ENCODE measurements around the gene DCLK1. TPM values are rescaled to one million over a fixed set of nuclear protein-coding genes. Genes with fewer than 3 reads are reported as not detected.
"Not testable (repeated sequence)": the region's sequence is repeated elsewhere in the genome, so short reads cannot be mapped to it uniquely, and the experiment has no call there.

The DCLK1 gene
- total RNA-seq, 3 donors from 2014 or later (not counting 1 experiment from before 2014, with no cell fraction given): not detected

GRCh38 chr13:36076211-36076610, 55.0 kb downstream of the DCLK1 start:
- ATAC-seq (no peak), DNase-seq (no peak)
- H3K27me3 ChIP-seq (ENCODE audit: control insufficient read depth, insufficient read depth, low read length): no peaks in the 10 kb centered on the region
- intact Hi-C loops (cut with micrococcal nuclease): no loop called here
- no peaks in the 10 kb centered on the region for H3K4me1 Mint-ChIP-seq
- H3K4me1 ChIP-seq (ENCODE audit: control insufficient read depth, insufficient read depth, low read length): no peaks in the 10 kb centered on the region
- no peaks in the 10 kb centered on the region for H3K9me3 ChIP-seq (ENCODE audit: control insufficient read depth, insufficient read depth, low read length)
- TF ChIP-seq, protein P1, sequence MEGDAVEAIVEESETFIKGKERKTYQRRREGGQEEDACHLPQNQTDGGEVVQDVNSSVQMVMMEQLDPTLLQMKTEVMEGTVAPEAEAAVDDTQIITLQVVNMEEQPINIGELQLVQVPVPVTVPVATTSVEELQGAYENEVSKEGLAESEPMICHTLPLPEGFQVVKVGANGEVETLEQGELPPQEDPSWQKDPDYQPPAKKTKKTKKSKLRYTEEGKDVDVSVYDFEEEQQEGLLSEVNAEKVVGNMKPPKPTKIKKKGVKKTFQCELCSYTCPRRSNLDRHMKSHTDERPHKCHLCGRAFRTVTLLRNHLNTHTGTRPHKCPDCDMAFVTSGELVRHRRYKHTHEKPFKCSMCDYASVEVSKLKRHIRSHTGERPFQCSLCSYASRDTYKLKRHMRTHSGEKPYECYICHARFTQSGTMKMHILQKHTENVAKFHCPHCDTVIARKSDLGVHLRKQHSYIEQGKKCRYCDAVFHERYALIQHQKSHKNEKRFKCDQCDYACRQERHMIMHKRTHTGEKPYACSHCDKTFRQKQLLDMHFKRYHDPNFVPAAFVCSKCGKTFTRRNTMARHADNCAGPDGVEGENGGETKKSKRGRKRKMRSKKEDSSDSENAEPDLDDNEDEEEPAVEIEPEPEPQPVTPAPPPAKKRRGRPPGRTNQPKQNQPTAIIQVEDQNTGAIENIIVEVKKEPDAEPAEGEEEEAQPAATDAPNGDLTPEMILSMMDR (IDR thresholded peaks at IDR 0.05): no peak
- H3K4me3 Mint-ChIP-seq: no peak overlapping the region
- peaks cover 9 to 19% of the 10 kb centered on the region in 2 donors for H3K9me3 Mint-ChIP-seq
- no peak overlapping the region for H3K27ac Mint-ChIP-seq
- H3K27me3 Mint-ChIP-seq (ENCODE audit: low read depth in 2 of 2): no peaks in the 10 kb centered on the region
- no peak overlapping the region for H3K27ac ChIP-seq (ENCODE audit: low read length)
- H3K36me3 ChIP-seq (ENCODE audit: control insufficient read depth, insufficient read depth, low read length): no peaks in the 10 kb centered on the region
- no peaks in the 10 kb centered on the region for H3K36me3 Mint-ChIP-seq
- H3K4me3 ChIP-seq (ENCODE audit: low read length): no peak overlapping the region

DNA sequence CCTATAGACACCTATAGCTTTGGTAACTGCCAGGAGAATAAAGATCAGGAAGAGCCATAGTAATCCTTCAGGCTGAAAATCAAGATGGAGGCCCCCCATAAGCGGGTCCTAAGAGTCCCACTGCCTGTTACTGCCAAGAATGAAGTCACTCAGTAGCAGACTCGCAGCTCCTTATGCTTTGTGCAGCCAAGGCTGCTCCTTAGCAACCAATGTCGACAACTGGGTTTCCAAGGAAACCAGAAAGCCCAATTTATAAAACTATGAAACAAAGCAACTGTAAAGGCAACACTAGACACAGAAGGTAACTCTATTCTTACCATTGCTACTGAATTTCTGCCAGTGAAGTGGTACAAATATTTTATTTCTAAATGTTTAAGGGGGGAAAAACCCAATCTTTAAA, 56.5 kb downstream of the DCLK1 start:
- ATAC-seq: no peak
- H3K4me1 ChIP-seq (ENCODE audit: control insufficient read depth, insufficient read depth, low read length): no peaks in the 10 kb centered on the region
- intact Hi-C loops (cut with micrococcal nuclease): no loop called here
- H3K27me3 ChIP-seq (ENCODE audit: control insufficient read depth, insufficient read depth, low read length): no peaks in the 10 kb centered on the region
- no peak for DNase-seq
- TF ChIP-seq, protein P1 (IDR thresholded peaks at IDR 0.05): no peak
- H3K27ac ChIP-seq (ENCODE audit: low read length): no peak overlapping the region
- no peak overlapping the region for H3K4me3 ChIP-seq (ENCODE audit: low read length)
- Mint-ChIP-seq H3K4me1 (no peaks in the 10 kb centered on the region), H3K27ac (no peak overlapping the region), H3K4me3 (no peak overlapping the region), H3K36me3 (no peaks in the 10 kb centered on the region), H3K27me3 (ENCODE audit: low read depth in 2 of 2) (no peaks in the 10 kb centered on the region), H3K9me3 (peaks cover 6 to 16% of the 10 kb centered on the region in 2 donors)
- no peaks in the 10 kb centered on the region for H3K36me3 ChIP-seq (ENCODE audit: control insufficient read depth, insufficient read depth, low read length)
- H3K9me3 ChIP-seq (ENCODE audit: control insufficient read depth, insufficient read depth, low read length): no peaks in the 10 kb centered on the region
- whole genome bisulfite sequencing (ENCODE audit: insufficient coverage): 82% methylated on average over 3 of the region's 3 CpGs

DNA sequence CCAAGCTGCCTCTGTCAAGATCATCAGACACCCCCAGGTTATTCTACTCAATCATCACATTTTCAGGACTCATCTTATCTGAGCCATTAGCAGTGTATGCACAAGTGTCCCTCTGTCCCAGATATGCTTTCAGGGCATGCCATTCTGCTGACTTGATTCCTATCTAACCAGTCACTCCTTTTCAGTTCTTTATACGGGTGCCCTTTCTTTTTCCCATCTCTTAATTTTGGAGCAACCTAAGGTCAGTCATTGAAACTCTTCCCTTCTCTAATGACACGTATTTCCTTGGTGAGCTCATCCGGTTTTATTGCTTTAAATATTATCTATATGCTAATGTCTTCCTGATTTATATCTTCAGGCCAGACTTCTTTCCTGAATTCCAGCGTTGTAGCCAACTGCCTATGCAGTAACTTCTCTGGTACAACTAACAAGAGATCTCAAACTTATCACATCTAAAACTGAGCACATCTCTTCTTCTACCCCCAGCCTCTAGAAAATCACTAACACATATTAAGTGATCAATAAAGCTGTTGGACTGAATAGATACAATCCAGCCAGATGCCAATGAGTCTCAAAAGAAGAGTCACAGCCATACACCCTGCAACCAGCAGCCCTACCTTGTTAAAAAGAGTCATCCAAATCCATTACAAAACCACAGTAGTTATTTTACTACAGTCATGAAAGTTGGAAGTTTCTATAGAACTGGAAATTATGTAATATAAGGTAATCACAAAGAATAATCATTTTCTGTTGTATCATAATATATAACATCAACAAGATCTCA, 58.8 kb downstream of the DCLK1 start:
- Mint-ChIP-seq H3K4me1 (no peaks in the 10 kb centered on the region), H3K36me3 (no peaks in the 10 kb centered on the region), H3K27ac (no peak overlapping the region), H3K9me3 (peaks cover 5 to 14% of the 10 kb centered on the region in 2 donors), H3K4me3 (no peak overlapping the region), H3K27me3 (ENCODE audit: low read depth in 2 of 2) (no peaks in the 10 kb centered on the region)
- Histone ChIP-seq H3K9me3 (ENCODE audit: control insufficient read depth, insufficient read depth, low read length) (no peaks in the 10 kb centered on the region), H3K27ac (ENCODE audit: low read length) (no peak overlapping the region), H3K4me3 (ENCODE audit: low read length) (no peak overlapping the region), H3K27me3 (ENCODE audit: control insufficient read depth, insufficient read depth, low read length) (no peaks in the 10 kb centered on the region), H3K4me1 (ENCODE audit: control insufficient read depth, insufficient read depth, low read length) (no peaks in the 10 kb centered on the region), H3K36me3 (ENCODE audit: control insufficient read depth, insufficient read depth, low read length) (no peaks in the 10 kb centered on the region)
- intact Hi-C loops (cut with micrococcal nuclease): no loop called here
- TF ChIP-seq, protein P1 (IDR thresholded peaks at IDR 0.05): no peak
- WGBS (ENCODE audit: insufficient coverage): 64% methylated on average over 4 of the region's 4 CpGs
- DNase-seq (no peak), ATAC-seq (no peak)

GRCh38 chr13:36070504-36071192, 60.5 kb downstream of the DCLK1 start:
- H3K27me3 Mint-ChIP-seq (ENCODE audit: low read depth in 2 of 2); H3K36me3 Mint-ChIP-seq; ATAC-seq; DNase-seq; intact Hi-C loops (cut with micrococcal nuclease); H3K4me3 Mint-ChIP-seq; H3K27me3 ChIP-seq (ENCODE audit: control insufficient read depth, insufficient read depth, low read length); H3K4me3 ChIP-seq (ENCODE audit: low read length); H3K36me3 ChIP-seq (ENCODE audit: control insufficient read depth, insufficient read depth, low read length); H3K27ac ChIP-seq (ENCODE audit: low read length); H3K4me1 ChIP-seq (ENCODE audit: control insufficient read depth, insufficient read depth, low read length); H3K9me3 ChIP-seq (ENCODE audit: control insufficient read depth, insufficient read depth, low read length); H3K27ac Mint-ChIP-seq; H3K4me1 Mint-ChIP-seq: not testable (repeated sequence)
- peaks cover 8 to 11% of the 10 kb centered on the region in 2 donors for H3K9me3 Mint-ChIP-seq
- WGBS (ENCODE audit: insufficient coverage): 90% methylated on average over 9 of the region's 12 CpGs

Measured in natural killer cell (primary cell).